Lower leg skin (tissue), 3 donors: ENCODE measurements around the gene PROM2.

ENCODE experiments used
- CTCF ChIP-seq, 3 donors: fragments of 450-650 bp; IDR thresholded peaks; one replicate each; pipeline ENCODE4 v1.5.1; 2016; ENCODE audit warnings: antibody characterized with exemption in 3 of 3, mild to moderate bottlenecking in 3 of 3, moderate library complexity in 2 of 3
- POLR2A ChIP-seq, 2 donors: fragments of 450-650 bp; IDR thresholded peaks; one replicate each; pipeline ENCODE4 v1.6.1; 2016 to 2017; ENCODE audit warnings: antibody characterized with exemption in 2 of 2, mild to moderate bottlenecking in 1 of 2, moderate library complexity in 1 of 2

- TF ChIP-seq POLR2A (IDR thresholded peaks at IDR 0.05) = no peak
- no peak for TF ChIP-seq CTCF (IDR thresholded peaks at IDR 0.05)
Observed at GRCh38 chr2:95281786-95282185, 7.5 kb downstream of the PROM2 start.
